Raji (cell line): ENCODE data around the gene BMP6.
A peak's percentile ranks its signal among the peaks of the same experiment; 100 is the strongest.

Experiments used
- POLR2A ChIP-seq: IDR thresholded peaks from 2 replicates; pipeline ENCODE4 v1.6.1; 2011; ENCODE audit warnings: low read depth, low read length, control low read depth; ENCODE audit not compliant: insufficient read depth

BMP6 gene

DNA sequence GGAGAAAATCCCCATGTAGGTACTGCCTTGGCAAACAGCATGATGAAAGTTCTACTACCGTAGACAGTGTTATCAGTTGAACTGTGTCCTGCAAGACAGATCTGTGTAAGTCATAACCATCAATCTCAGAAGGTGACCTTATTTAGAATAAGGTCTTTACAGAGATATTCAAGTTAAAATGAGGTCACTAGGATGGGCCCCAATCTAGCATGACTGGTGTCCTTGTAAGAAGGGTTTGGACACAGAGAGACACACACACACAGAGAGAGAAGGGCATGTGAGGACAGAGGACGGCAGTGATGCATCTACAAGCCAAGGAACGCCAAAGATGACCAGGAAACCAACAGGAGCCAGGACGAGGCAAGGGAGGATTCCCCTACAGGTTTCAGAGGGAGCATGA lies 175.9 kb downstream of the BMP6 start:
- no peak for TF ChIP-seq POLR2A

DNA sequence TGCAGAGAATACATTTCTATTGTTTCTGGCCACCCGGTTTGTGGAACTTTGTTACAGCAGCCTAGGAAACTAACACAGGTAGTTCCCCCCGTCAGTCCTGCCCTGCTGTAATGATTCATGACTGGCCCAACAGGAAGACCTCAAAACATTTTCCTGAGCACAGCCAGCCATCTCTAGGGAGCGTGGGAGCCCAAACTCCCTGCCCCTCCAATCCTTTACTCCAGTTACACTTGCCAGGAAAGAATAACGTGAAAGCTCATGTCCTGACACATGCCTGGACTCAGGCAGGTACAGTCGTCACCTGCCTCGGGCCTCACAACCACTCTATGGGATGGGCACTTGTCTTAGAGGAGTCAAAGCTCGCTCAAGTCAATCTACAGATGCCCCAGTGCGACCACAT lies 176.3 kb downstream of the BMP6 start:
- TF ChIP-seq POLR2A = no peak

DNA sequence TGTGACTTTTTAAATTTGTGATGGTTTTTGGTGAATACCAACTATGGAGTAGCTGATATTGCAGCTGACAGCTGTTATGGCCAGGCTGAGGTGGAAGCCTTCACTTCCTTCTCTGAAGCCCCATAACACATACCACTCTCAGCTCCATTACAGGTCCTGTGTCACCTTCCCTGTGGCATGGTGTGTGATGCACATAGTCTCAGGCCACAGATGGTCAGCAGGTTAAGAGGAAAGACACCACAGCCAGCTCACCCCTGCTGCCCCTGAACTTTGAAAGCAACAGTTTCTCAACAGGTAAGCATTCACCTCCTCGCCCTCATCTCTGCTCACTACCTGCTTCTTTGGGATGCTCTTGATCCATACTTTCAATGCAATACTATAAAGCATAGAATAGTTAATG lies 177.0 kb downstream of the BMP6 start:
- TF ChIP-seq POLR2A = no peak

DNA sequence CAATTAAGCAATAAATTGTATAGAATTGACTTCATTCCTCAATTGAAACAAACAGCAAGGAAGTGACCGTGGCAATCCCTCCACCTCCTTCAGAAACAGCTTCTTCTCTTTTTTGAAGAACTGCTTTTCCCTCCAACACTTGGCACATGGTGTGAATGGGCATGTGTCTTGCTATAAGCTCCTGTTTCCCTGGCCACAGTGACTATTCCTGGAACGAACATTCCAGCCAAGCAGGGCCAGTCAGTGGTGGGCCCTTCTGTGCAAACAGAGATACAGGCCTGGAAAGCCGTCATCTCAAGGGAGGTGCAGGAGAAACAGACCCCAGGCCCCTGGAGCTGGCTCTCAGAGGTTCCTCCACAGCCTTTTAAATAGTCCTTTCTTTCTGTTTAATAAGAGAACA lies 177.8 kb downstream of the BMP6 start:
- TF ChIP-seq POLR2A = no peak

DNA sequence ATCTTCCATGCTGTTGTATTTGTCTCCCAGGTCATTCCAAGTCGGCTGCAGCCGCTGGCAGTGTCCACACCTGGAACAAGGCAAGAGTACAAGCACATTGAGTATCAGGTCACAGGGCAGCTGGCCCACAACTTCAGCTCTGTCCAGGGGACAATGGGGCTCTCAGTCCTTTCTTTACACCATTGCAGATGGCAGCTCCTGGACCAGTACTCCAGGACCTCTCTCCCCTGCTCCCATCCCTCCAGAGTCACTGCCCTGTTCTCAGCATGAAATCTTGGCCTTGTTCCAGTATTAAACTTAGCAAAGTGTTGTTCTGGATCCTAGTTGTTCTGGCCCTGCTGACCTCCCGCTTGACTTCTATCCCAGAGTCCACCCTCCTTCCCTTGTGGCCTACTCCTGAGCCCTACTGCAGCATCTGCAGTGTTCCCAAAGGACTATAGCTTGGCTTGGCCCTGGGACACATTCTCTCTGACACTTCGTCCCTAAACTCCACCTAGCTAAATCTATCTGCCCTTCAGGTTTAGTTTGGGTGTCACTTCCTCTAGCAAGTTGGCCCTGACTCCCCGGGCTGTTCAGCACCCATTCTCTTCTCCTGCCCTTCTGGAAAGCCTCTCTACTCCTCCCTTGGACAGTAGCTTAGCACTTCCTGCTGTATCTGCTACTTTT lies 178.9 kb downstream of the BMP6 start:
- no peak for TF ChIP-seq POLR2A

DNA sequence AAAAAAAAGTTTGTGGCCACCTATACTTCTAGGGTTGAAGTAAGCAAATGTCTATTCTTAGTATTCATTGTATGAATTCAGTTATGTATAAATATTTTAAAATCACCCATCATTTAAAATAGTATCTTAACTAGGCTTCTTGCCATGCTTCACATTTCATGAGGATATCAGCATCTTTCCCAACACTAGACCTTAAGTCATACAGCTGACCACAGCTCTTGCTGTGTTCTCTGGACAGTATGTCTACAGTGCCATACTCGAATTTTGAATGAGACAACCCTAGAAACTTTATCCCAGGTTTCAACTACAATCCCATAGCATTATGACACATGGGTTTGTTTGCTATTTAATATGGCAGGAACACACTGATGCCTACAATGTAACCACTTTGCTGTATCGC lies 179.5 kb downstream of the BMP6 start:
- no peak for TF ChIP-seq POLR2A

DNA sequence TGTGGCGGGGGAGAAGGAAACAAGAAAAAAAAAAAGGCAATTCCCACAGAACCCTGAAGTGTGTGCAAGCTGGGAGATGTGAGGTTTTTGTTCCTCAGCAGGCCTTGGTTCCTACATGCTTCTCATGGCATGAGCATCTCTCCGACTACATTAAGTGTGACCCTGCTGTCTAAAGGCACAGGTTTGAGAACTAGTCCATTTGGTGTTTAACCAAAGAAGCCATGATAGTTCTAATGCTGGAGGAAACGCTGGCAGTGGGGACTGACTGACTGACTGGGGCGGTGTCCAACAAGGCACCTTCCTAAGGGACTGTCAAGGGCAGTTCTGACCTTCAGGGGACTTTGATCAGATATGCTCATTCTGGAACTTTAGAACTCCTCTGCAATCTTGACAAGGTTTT lies 180.8 kb downstream of the BMP6 start:
- TF ChIP-seq POLR2A = no peak

DNA sequence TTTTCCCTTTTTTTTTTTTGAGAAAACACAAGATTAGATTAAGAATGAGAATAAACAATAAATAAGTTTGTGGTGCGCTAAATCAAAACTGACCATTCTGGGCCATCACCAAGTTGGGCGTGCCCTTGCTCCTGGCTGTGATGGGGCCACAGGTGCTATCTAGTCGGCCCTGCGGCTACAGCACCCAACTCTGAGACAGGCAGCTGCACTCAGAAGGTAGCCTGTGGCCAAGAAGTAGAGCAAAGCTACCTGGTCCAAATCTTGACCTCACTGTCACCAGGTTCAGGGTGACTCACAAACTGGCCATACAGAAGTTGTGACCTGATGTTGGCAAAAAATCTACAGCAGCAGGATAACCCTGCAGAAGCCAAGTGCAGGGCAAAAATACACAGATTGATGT lies 181.3 kb downstream of the BMP6 start:
- TF ChIP-seq POLR2A = no peak

DNA sequence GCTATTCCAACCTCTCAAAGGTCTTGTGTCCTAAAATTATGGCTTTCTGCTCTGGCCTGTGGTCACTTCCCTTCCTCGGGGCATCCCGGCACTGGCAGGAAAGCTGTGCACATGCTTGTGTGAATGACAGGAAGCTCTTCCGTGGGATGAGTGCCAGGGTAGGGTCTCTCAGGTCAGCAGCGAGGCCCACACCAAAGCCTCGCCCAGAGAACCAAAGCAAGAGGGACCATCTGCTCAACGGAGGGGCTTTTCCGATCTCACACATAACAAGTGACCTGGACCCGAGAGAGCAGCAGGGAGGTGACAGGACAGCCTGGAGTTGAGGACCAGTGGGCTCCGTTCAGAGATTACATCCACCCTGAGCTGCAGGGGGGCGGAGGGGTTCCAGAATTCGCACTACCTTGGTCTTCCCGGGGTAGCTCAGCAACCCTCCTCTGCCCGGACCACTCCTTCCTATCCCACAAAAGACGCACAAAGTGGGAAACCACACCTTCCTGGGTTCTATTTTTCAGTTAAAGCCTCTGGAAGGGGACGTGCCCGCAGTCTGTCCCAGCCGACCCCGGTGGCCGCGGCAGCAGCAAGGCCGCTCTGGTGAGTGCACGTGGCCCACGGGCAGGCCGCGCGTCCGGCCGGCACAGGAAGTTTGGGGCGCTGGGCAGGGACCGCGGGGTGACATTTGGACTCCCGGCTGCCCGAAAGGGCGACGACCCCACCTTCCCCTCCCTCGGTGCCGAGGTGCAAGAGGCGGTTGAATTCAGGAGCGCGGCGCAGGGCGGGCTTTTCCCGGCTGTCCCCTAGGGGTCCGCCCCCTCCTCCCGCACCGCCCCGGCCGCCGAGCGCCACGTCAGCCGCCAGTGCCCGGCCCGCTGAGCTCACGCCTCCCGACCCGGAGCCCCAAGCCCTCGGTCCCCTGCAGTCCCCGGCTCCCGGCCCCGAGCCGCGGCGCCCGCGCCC lies 183.7 kb downstream of the BMP6 start:
- peak; percentile 52; the same call in 1 of the 2 replicates for TF ChIP-seq POLR2A

DNA sequence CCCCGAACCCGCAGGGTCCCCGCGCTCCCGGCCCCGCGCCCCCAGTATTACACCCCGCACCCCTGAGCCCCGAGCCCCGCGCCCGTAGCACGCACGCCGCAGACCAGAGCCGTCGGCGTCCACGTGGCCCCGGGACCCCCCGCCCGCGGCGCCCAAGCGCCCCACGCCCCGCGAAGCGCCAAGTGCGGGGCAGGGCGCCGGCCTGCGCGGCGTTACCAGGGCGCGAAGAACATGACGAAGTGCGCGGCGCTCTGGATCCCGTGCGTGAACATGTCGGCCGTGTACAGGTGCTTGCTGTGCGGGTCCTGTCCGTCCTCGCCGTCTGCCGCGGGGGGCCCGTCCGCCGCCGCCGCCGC lies 184.4 kb downstream of the BMP6 start:
- TF ChIP-seq POLR2A = no peak; the same call in 1 of the 2 replicates

DNA sequence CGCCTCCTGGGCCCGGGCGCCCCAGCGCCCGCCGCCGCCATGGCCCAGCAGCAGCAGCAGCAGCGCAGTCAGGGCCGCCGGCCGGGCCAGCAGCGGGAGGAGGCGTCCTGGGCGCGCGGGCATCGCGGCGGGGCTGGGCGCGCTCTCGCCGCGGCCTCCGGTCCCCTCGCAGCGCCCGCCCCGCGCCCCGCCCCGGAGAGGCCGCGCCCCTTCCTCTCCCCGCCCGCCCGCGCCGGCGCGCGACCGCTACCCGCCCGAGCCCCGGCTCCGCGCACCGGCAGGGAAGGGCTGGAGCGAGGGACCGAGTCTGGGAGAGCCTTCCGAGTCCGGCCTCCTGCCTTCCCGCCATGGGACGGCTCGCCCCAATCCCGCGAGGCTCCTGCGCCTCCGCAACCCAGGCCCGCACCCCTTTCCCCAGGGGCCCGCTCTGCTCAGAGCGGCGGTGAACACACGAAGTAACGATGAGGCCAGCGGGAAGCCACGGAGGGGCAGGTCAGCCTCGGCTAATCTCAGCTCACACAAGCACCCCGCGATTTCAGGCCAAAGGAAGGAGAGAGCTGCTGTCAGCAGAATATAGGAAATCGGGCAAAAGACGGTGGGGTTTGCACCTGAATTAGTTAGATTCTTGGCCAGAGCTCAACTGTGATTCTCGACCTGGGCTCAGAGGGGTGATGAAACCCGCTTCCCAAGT lies 184.9 kb downstream of the BMP6 start, which contains the start of gene TXNDC5:
Gene TXNDC5, minus strand, starts transcription at position 135 of the 691 bp plus-strand sequence. Its CDS starts 12 bp downstream, at position 123.
- TF ChIP-seq POLR2A = peak; percentile 70

DNA sequence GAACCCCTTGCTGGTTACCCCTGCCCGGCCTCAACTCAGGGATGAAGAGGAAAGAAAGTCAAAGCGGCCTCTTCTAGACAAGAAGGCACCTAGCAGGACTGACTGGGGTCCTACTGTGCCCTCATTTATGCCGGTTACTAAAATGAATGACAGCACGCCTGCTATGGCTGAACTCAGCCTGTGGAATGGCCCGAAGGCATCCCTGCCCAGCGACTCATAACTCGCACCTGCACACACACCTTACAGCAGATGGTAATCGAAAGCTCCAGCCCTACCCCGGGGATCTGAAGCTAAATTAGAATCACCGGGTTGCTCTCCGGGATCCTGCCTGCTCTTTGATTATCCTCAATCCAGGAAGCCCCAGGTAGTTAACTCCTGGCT lies 185.4 kb downstream of the BMP6 start:
- TF ChIP-seq POLR2A = no peak

DNA sequence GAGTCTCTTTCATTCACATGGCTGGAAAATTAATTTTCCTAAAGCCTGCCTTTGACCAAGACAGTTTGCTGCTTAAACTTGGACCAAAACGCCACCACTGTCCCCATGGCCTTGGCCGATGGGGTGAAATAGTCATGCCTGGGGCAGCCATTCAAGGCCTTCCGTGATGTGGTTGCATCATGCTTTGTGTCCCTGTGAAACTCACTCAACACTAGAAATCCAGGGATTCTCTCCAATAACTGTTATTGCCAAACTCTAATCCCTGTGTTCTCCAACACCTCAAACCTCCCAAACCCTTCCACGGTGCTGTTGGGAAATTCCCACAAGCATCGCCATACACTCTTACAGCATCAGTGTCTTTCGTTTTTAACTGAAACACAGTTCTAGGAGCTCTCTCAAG lies 186.1 kb downstream of the BMP6 start:
- TF ChIP-seq POLR2A = no peak

DNA sequence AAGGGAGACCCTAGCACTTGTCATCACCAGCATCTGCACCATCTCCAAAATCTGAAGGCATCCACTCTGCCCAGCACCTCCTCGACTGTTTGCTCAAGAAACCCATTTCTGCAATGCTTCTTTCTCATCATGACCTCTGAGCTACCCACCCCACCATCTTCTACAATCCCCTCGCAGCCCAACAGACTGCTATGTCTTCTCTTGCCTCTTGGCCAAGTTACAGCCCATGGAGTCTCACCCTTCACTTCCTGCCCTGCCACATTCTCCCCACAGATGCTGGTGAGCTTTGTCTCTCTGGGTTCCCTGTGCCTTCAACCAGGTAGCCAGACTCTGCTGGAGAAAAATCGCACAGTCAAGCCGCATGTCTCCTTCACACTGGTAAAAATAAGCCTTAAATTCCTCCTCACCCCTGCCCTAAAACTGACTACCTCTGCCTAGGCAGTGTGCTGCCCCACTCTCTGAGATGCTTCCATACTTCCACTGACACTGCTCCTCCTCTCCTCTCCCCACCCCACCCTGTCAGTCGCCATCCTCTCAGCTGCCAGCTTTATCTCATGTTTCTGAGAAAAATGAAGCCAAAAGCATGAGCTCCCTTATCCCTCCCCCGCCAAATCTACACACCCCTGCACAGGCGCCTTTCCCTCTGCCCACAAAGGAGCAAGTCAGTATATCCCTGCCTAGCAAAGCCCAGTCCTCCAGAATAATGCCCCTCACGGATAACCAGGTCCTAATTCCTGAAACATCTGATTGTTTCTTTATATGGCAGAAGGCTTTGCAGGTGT lies 187.0 kb downstream of the BMP6 start:
- TF ChIP-seq POLR2A = no peak

DNA sequence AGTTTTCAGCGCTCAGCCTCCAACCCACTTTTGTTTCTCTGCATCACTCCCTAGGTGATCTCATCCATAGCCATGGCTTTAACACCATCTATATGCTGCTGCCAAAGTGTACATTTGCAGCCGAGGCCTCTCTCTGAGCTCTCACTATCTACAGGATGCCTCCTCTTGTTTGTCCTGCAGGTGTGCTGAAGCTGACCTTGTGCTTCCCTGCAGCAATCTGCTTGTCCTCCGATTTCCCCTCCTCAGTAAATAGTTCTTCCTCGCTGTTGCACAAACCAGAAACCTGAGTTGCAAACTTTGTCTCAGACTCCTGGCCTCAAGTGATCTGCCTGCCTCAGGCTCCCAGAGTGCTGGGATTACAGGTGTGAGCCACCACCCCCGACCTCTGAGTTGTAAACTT lies 188.4 kb downstream of the BMP6 start:
- TF ChIP-seq POLR2A = no peak
